SK-N-SH (cell line): ENCODE measurements around the gene PSMC5. TPM values are rescaled to one million over a fixed set of nuclear protein-coding genes. Genes with fewer than 3 reads are reported as not detected.
A peak's percentile ranks its signal among the peaks of the same experiment; 100 is the strongest.

Source experiments
- CTCF ChIA-PET: fragments of 300-600, 350-600 bp; formaldehyde crosslinking; extraction: SDS; loops from one replicate; lab custom pipeline; 2021; lab: Yijun Ruan, JAX
- POLR2A ChIA-PET: fragments of 350-600 bp; sonication (Branson Sonifier 250); formaldehyde crosslinking; extraction: SDS; loops from one replicate; lab custom pipeline; 2020; ENCODE audit warnings: antibody characterized with exemption, inconsistent platforms; lab: Yijun Ruan, JAX
- DNase-seq: peaks from one replicate; pipeline ENCODE4 v3.0.0; 2012
- H2AFZ ChIP-seq: fragments of 200-600 bp; sonication (generic); 2 replicates; pipeline ENCODE4 v1.8.1; 2016; ENCODE audit warnings: antibody characterized with exemption, mild to moderate bottlenecking, low read depth
- H3F3A ChIP-seq: fragments of 200-600 bp; sonication (generic); replicated peaks from 2 replicates; pipeline ENCODE3; 2016; ENCODE audit warnings: antibody characterized with exemption, mild to moderate bottlenecking; ENCODE audit not compliant: insufficient read depth
- H3K27ac ChIP-seq, 2 experiments: fragments of 200-500 bp in 1 of 2; fragments of 200-600 bp in 1 of 2; sonication (Bioruptor generic) in 1 of 2; sonication (generic), shearing (Covaris generic) in 1 of 2; 2 replicates each; pipeline versions ENCODE4 v1.5.1 to v1.6.1; 2014 to 2016; ENCODE audit warnings: low read depth in 2 of 2, inconsistent platforms in 1 of 2, low read length in 1 of 2, mild to moderate bottlenecking in 1 of 2, mixed read lengths in 1 of 2
- H3K27me3 ChIP-seq: fragments of 200-600 bp; sonication (generic), shearing (Covaris generic); 2 replicates; pipeline ENCODE4 v1.6.1; 2016; ENCODE audit warnings: mixed run types; ENCODE audit not compliant: insufficient read depth
- H3K36me3 ChIP-seq, 2 experiments: fragments of 200-500 bp in 1 of 2; fragments of 200-600 bp in 1 of 2; sonication (Bioruptor generic) in 1 of 2; sonication (generic) in 1 of 2; replicated peaks in 1 of 2; 2 replicates each; pipeline versions ENCODE3 to v1.5.1; 2014 to 2016; ENCODE audit warnings: low read length in 1 of 2, mild to moderate bottlenecking in 1 of 2; ENCODE audit not compliant: insufficient read depth in 2 of 2, control insufficient read depth in 1 of 2
- H3K4me1 ChIP-seq, 2 experiments: fragments of 200-500 bp in 1 of 2; fragments of 200-600 bp in 1 of 2; sonication (Bioruptor generic) in 1 of 2; sonication (generic), shearing (Covaris generic) in 1 of 2; 2 replicates each; pipeline versions ENCODE4 v1.5.1 to v1.6.1; 2014 to 2016; ENCODE audit warnings: low read depth in 1 of 2, low read length in 1 of 2, mixed run types in 1 of 2; ENCODE audit not compliant: insufficient read depth in 2 of 2, control insufficient read depth in 1 of 2
- H3K4me2 ChIP-seq: fragments of 200-600 bp; sonication (generic), shearing (Covaris generic); 2 replicates; pipeline ENCODE4 v1.6.1; 2017; ENCODE audit warnings: mixed run types
- H3K4me3 ChIP-seq, 2 experiments: fragments of 200-500 bp in 1 of 2; fragments of 200-600 bp in 1 of 2; sonication (Bioruptor generic) in 1 of 2; sonication (generic), shearing (Covaris generic) in 1 of 2; 2 replicates each; pipeline versions ENCODE4 v1.5.1 to v1.8.1; 2014 to 2016; ENCODE audit warnings: low read depth in 2 of 2, inconsistent platforms in 1 of 2, low read length in 1 of 2, mild to moderate bottlenecking in 1 of 2, mixed read lengths in 1 of 2, moderate library complexity in 1 of 2
- H3K79me2 ChIP-seq: fragments of 200-600 bp; sonication (generic); 2 replicates; pipeline ENCODE4 v1.8.1; 2017; ENCODE audit warnings: mild to moderate bottlenecking; ENCODE audit not compliant: insufficient read depth
- H3K9ac ChIP-seq: fragments of 200-600 bp; sonication (generic); 2 replicates; pipeline ENCODE4 v1.6.1; 2017; ENCODE audit warnings: mixed run types
- H3K9me2 ChIP-seq: fragments of 200-600 bp; sonication (generic); 2 replicates; pipeline ENCODE4 v1.6.1; 2017; ENCODE audit warnings: mixed run types
- H3K9me3 ChIP-seq: fragments of 200-600 bp; sonication (generic); 2 replicates; pipeline ENCODE4 v1.6.1; 2017; ENCODE audit warnings: mixed run types, mild to moderate bottlenecking, moderate library complexity
- H4K20me1 ChIP-seq: fragments of 200-600 bp; sonication (generic); 2 replicates; pipeline ENCODE4 v1.6.1; 2017; ENCODE audit warnings: mild to moderate bottlenecking, mixed run types; ENCODE audit not compliant: insufficient read depth
- CHD2 ChIP-seq: fragments of 150-350 bp; IDR thresholded peaks from 2 replicates; pipeline ENCODE4 v1.6.1; 2018; ENCODE audit warnings: low read length; ENCODE audit not compliant: partially characterized antibody
- ELF1 ChIP-seq: IDR thresholded peaks from 2 replicates; pipeline ENCODE4 v1.4.0; 2012
- EZH2phosphoT487 ChIP-seq: fragments of 200-600 bp; sonication (generic); IDR thresholded peaks from 2 replicates; pipeline ENCODE4 v1.6.1; 2017; ENCODE audit warnings: low read depth, mixed run types, mild to moderate bottlenecking, antibody characterized with exemption, moderate library complexity, borderline replicate concordance
- FOSL2 ChIP-seq: IDR thresholded peaks from 2 replicates; pipeline ENCODE4 v1.4.0; 2012; ENCODE audit warnings: low read depth, mild to moderate bottlenecking, moderate library complexity, borderline replicate concordance
- FOXM1 ChIP-seq: IDR thresholded peaks from 2 replicates; pipeline ENCODE4 v1.4.0; 2012; ENCODE audit warnings: low read depth, mild to moderate bottlenecking
- GABPA ChIP-seq: IDR thresholded peaks from 2 replicates; pipeline ENCODE4 v1.4.0; 2012; ENCODE audit warnings: low read depth, mild to moderate bottlenecking
- IRF3 ChIP-seq: fragments of 150-350 bp; IDR thresholded peaks from 2 replicates; pipeline ENCODE4 v1.6.1; 2016; ENCODE audit warnings: mild to moderate bottlenecking, low read depth, low read length
- JUND ChIP-seq: IDR thresholded peaks from 2 replicates; pipeline ENCODE4 v1.4.0; 2012
- MEF2A ChIP-seq: IDR thresholded peaks from 2 replicates; pipeline ENCODE4 v1.4.0; 2012; ENCODE audit warnings: low read depth, borderline replicate concordance
- PBX3 ChIP-seq: IDR thresholded peaks from 2 replicates; pipeline ENCODE4; 2012
- POLR2AphosphoS5 ChIP-seq: IDR thresholded peaks from 2 replicates; pipeline ENCODE4 v1.6.1; 2012; ENCODE audit warnings: low read depth, low read length
- RCOR1 ChIP-seq: fragments of 150-350 bp; IDR thresholded peaks from 2 replicates; pipeline ENCODE4 v1.6.1; 2017; ENCODE audit warnings: antibody characterized with exemption, low read length
- RFX5 ChIP-seq: IDR thresholded peaks from 2 replicates; pipeline ENCODE4 v1.6.1; 2012; ENCODE audit warnings: mild to moderate bottlenecking, improper control_type of control experiment, low read length
- RXRA ChIP-seq: IDR thresholded peaks from 2 replicates; pipeline ENCODE4 v1.4.0; 2012; ENCODE audit warnings: low read depth, mild to moderate bottlenecking, borderline replicate concordance
- SIN3A ChIP-seq: IDR thresholded peaks from 2 replicates; pipeline ENCODE4 v1.6.1; 2012; ENCODE audit warnings: low read depth, mild to moderate bottlenecking, low read length, moderate library complexity, borderline replicate concordance
- SMC3 ChIP-seq: IDR thresholded peaks from 2 replicates; pipeline ENCODE4 v1.6.1; 2012; ENCODE audit warnings: low read depth, low read length, improper control_type of control experiment
- TEAD4 ChIP-seq: IDR thresholded peaks from 2 replicates; pipeline ENCODE4 v1.4.0; 2012; ENCODE audit warnings: mild to moderate bottlenecking, borderline replicate concordance; ENCODE audit not compliant: insufficient read depth
- WGBS: methylation state at CpG from one replicate; pipeline ENCODE4 v1.1.6; 2017; ENCODE audit warnings: low lambda C conversion rate; 5-methylcytosine and 5-hydroxymethylcytosine counted together
- polyA plus RNA-seq, 3 experiments: library from polyadenylated mRNA; depleted of rRNA; stranded (reverse); fragments of >200 nt; gene quantifications; 2 replicates each; pipeline ENCODE4 v1.2.3, GENCODE V29; 2012
- TF ChIP-seq, protein P1 (sequence below): fragments of 200-600 bp; sonication (generic); IDR thresholded peaks from 2 replicates; pipeline ENCODE4 v1.6.1; 2017; ENCODE audit warnings: antibody characterized with exemption, mild to moderate bottlenecking, moderate library complexity
- TF ChIP-seq, protein P2 (sequence below): IDR thresholded peaks from 2 replicates; pipeline ENCODE4 v1.4.0; 2012; ENCODE audit warnings: low read depth
- TF ChIP-seq, protein P3 (sequence below): fragments of 150-350 bp; IDR thresholded peaks from 2 replicates; pipeline ENCODE4 v1.6.1; 2017; ENCODE audit warnings: antibody characterized with exemption, low read length, low read depth, borderline replicate concordance

Gene PSMC5
- polyA plus RNA-seq, 1 of the 3 experiments (the other 2 are of a cell fraction), result 424 TPM

DNA sequence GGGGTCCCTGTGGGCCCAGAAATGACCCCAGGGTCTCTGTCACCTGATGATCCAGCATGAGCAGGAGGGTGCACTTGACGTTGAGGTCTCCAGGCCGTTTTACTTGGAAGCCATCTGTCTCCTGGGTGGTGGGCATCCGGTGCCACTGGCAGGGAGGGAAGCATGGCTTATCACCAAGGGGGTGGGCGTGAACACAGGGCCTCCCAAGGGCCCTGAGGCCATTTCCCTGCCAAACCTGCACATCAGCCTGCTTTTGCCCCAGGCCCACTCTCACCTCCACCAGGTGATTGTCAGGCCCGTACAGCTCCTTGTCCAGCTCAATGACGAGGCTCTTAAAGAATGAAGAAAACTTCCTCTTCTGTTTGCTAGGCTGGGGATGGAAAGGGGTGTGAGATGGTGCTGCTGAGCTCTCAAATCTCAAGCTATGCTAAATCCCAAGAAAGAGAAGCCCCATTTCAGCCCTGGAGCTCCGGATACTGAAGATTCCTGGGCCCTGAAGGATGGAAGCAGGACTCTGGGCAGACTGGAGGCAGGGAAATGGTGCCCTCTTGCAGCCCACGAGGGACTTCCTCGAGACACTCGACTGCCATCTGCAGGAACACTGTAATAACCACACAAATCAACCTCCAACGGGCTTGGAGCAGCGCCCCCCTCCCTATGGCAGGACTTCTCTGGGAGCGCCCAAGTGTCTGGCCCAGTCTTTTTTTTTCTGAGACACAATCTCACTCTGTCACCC is 7.4 kb downstream of the PSMC5 start (continued):
- TF ChIP-seq, protein P1, sequence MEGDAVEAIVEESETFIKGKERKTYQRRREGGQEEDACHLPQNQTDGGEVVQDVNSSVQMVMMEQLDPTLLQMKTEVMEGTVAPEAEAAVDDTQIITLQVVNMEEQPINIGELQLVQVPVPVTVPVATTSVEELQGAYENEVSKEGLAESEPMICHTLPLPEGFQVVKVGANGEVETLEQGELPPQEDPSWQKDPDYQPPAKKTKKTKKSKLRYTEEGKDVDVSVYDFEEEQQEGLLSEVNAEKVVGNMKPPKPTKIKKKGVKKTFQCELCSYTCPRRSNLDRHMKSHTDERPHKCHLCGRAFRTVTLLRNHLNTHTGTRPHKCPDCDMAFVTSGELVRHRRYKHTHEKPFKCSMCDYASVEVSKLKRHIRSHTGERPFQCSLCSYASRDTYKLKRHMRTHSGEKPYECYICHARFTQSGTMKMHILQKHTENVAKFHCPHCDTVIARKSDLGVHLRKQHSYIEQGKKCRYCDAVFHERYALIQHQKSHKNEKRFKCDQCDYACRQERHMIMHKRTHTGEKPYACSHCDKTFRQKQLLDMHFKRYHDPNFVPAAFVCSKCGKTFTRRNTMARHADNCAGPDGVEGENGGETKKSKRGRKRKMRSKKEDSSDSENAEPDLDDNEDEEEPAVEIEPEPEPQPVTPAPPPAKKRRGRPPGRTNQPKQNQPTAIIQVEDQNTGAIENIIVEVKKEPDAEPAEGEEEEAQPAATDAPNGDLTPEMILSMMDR, result peak; percentile 95
- TF ChIP-seq, protein P2, sequence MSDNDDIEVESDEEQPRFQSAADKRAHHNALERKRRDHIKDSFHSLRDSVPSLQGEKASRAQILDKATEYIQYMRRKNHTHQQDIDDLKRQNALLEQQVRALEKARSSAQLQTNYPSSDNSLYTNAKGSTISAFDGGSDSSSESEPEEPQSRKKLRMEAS, result peak; percentile 78
- no peak for TF ChIP-seq TEAD4
- TF ChIP-seq RCOR1, result peak; percentile 66
- TF ChIP-seq CHD2, result peak; percentile 78
- 0 out of 2 replicates have a peak, but pooled peaks have one; percentile 32 for TF ChIP-seq POLR2AphosphoS5
- TF ChIP-seq EZH2phosphoT487, result no peak

DNA sequence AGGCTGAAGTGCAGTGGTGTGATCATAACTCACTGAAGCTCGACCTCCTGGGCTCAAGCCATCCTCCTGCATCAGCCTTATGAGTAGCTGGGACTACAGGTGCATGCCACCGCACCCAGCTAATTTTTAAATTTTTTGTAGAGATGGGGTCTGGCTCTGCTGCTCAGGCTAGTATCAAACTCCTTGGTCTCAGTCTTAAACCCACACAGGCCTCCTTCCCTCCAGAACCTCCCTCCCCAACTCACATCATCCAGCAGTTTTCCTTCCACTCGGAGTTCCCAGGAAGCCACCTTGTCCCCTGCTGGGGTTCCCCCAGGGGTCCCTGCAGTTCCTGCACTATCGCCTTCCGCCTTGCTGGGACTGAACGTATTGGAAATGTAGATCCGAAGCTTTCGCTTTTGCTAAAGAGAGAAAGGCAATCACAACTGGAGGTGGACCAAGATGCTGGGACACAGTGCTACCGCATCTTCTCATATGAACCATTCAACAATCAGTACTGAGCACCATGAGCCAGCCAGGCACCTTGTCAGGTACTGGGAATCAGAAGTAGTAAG is 8.0 kb downstream of the PSMC5 start:
- CTCF ChIA-PET, result interaction anchor here (0.7 to 3.1 kb wide), 26 partner anchors 8 to 704 kb away, joined by 3 to 27 read pairs (median 6); partner anchors contain the start of genes CCDC47, DDX42, PSMC5 and STRADA
- DNase-seq, result no peak
- Histone ChIP-seq H3K79me2 (peaks cover 46% of the 10 kb centered on the region), H3K4me2 (no peak overlapping the region), H3K4me1 (peaks cover 17 to 32% of the 10 kb centered on the region in 2 experiments), H3K36me3 (peaks cover 52 to 63% of the 10 kb centered on the region in 2 experiments), H3K27ac (peak overlapping the region in 1 of 2 experiments; percentile 12; a peak in 1 of 4 replicates), H3K9me2 (no peaks in the 10 kb centered on the region), H3F3A (peaks cover 30% of the 10 kb centered on the region), H3K4me3 (no peak overlapping the region), H4K20me1 (peaks cover 27% of the 10 kb centered on the region), H3K9me3 (no peaks in the 10 kb centered on the region), H3K27me3 (no peaks in the 10 kb centered on the region), H3K9ac (no peak overlapping the region), H2AFZ (no peak overlapping the region)
- WGBS, result 81% methylated on average over 9 of the region's 9 CpGs
- POLR2A ChIA-PET, result interaction anchor here (1.2 to 1.4 kb wide), 4 partner anchors 9 to 62 kb away, joined by 4 read pairs; partner anchors contain the start of gene CCDC47
- TF ChIP-seq FOSL2 (no peak), GABPA (no peak), IRF3 (no peak), SIN3A (no peak), EZH2phosphoT487 (no peak), MEF2A (no peak), PBX3 (no peak), SMC3 (no peak), FOXM1 (no peak), JUND (no peak), TEAD4 (no peak), RXRA (no peak), CHD2 (no peak), ELF1 (no peak), RFX5 (no peak)
- TF ChIP-seq, protein P1, result no peak
- TF ChIP-seq, protein P2, result no peak
- TF ChIP-seq, protein P3, sequence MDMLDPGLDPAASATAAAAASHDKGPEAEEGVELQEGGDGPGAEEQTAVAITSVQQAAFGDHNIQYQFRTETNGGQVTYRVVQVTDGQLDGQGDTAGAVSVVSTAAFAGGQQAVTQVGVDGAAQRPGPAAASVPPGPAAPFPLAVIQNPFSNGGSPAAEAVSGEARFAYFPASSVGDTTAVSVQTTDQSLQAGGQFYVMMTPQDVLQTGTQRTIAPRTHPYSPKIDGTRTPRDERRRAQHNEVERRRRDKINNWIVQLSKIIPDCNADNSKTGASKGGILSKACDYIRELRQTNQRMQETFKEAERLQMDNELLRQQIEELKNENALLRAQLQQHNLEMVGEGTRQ, result no peak
